PC-9 (cell line): ENCODE data around the gene CWC27. TPM values are rescaled to one million over a fixed set of nuclear protein-coding genes. Genes with fewer than 3 reads are reported as not detected.

Source experiments
- BruUV-seq: library from RNA; stranded (reverse); fragments of 400-500 nt; replicated peaks from 2 replicates; lab custom pipeline; 2021; lab: Mats Ljungman, UMichigan
- CTCF ChIA-PET: fragments of 300-600 bp; sonication (Branson Sonifier 250); formaldehyde crosslinking; loops from one replicate; lab custom pipeline; 2022; ENCODE audit warnings: antibody characterized with exemption; lab: Charles Lee
- POLR2A ChIA-PET: fragments of 300-600 bp; sonication (Branson Sonifier 250); formaldehyde crosslinking; loops from one replicate; lab custom pipeline; 2022; ENCODE audit warnings: antibody characterized with exemption; ENCODE audit not compliant: unreplicated experiment; lab: Charles Lee
- DNase-seq, 2 experiments: peaks; one replicate each; pipeline versions ENCODE4 v3.0.0 to v3.0.0-alpha.2; 2015 to 2022; ENCODE audit warnings: mixed read lengths in 1 of 2
- H2AFZ ChIP-seq: fragments of 200-600 bp; sonication (generic); 2 replicates; pipeline ENCODE4 v1.8.1; 2017; ENCODE audit warnings: antibody characterized with exemption
- H3F3A ChIP-seq: fragments of 200-600 bp; sonication (generic); 2 replicates; pipeline ENCODE4 v1.8.1; 2017; ENCODE audit warnings: antibody characterized with exemption, mild to moderate bottlenecking, low read depth; ENCODE audit not compliant: insufficient read depth
- H3K27ac ChIP-seq: fragments of 200-600 bp; sonication (generic); 2 replicates; pipeline ENCODE4 v1.6.1; 2016; ENCODE audit warnings: mixed run types
- H3K27me3 ChIP-seq: fragments of 200-600 bp; sonication (generic); 2 replicates; pipeline ENCODE4 v1.6.1; 2016; ENCODE audit warnings: low read depth, mixed run types; ENCODE audit not compliant: insufficient read depth
- H3K36me3 ChIP-seq: fragments of 200-600 bp; sonication (generic); 2 replicates; pipeline ENCODE4 v1.6.1; 2016; ENCODE audit warnings: low read depth, mixed run types
- H3K4me1 ChIP-seq: fragments of 200-600 bp; sonication (generic); replicated peaks from 2 replicates; pipeline ENCODE4 v1.6.1; 2016; ENCODE audit warnings: mixed run types; ENCODE audit not compliant: insufficient read depth
- H3K4me2 ChIP-seq: fragments of 200-600 bp; sonication (generic); 2 replicates; pipeline ENCODE4 v1.6.1; 2017; ENCODE audit warnings: mixed run types
- H3K4me3 ChIP-seq: fragments of 200-600 bp; sonication (generic); 2 replicates; pipeline ENCODE4 v1.6.1; 2016; ENCODE audit warnings: mixed run types
- H3K79me2 ChIP-seq: fragments of 200-600 bp; sonication (generic); 2 replicates; pipeline ENCODE4 v1.6.1; 2017; ENCODE audit warnings: low read depth, mixed run types
- H3K9me2 ChIP-seq: fragments of 200-600 bp; sonication (generic); 2 replicates; pipeline ENCODE4 v1.8.1; 2017; ENCODE audit warnings: mild to moderate bottlenecking; ENCODE audit not compliant: insufficient read depth
- H3K9me3 ChIP-seq: fragments of 200-600 bp; sonication (generic); 2 replicates; pipeline ENCODE4 v1.8.1; 2016; ENCODE audit warnings: low read depth; ENCODE audit not compliant: insufficient read depth
- H4K20me1 ChIP-seq: fragments of 200-600 bp; sonication (generic); 2 replicates; pipeline ENCODE4 v1.8.1; 2017; ENCODE audit not compliant: insufficient read depth
- CTCF ChIP-seq: fragments of 200-600 bp; sonication (generic); conservative IDR thresholded peaks from 2 replicates; pipeline ENCODE4 v1.6.1; 2017; ENCODE audit warnings: mixed run types, antibody characterized with exemption, mild to moderate bottlenecking, moderate library complexity
- EZH2 ChIP-seq: fragments of 200-600 bp; sonication (generic); IDR thresholded peaks from 2 replicates; pipeline ENCODE4 v1.8.0; 2017; ENCODE audit warnings: antibody characterized with exemption, low read depth
- intact Hi-C: fragments of 100-400 bp; cut with micrococcal nuclease; formaldehyde crosslinking; loops from one replicate; pipeline ENCODE4 v1.10.0; 2022; ENCODE audit not compliant: unreplicated experiment
- total RNA-seq: library from RNA; stranded (reverse); gene quantifications from 2 replicates; pipeline ENCODE4 v1.2.3, GENCODE V29; 2021

The CWC27 gene
- total RNA-seq, 1 experiment from 2014 or later, result 24.1 TPM

DNA sequence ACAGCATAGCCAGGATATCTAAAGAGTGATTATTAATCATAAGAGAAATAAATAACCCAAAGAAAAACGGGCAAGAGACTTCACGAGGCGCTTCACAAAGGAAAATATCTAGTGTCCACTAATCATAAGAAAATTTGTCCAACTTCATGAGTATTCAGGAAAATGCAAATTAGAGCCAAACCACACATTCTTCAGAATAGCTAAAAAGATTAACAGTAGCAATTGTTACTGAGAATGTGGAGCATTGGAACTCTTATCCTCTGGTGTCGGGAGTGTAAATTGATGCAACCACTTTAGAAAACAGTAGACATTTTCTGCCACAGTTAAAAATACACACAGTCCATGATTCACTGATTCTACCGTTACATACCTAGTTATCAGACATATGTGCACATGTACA lies 145.7 kb downstream of the CWC27 start:
- Histone ChIP-seq H3K27ac (no peak overlapping the region), H3K36me3 (no peaks in the 10 kb centered on the region), H3K9me3 (no peaks in the 10 kb centered on the region), H3K9me2 (no peaks in the 10 kb centered on the region), H3K4me2 (no peak overlapping the region), H3K79me2 (no peaks in the 10 kb centered on the region), H2AFZ (no peak overlapping the region), H3K4me1 (no peaks in the 10 kb centered on the region), H3K4me3 (no peak overlapping the region), H3K27me3 (no peaks in the 10 kb centered on the region), H4K20me1 (no peaks in the 10 kb centered on the region), H3F3A (no peaks in the 10 kb centered on the region)
- BruUV-seq, result no TSS peak
- ChIA-PET CTCF (no interaction called here), POLR2A (no interaction called here)
- intact Hi-C loops, result no loop called here
- TF ChIP-seq EZH2, result no peak
- TF ChIP-seq CTCF, result no peak
- no peak for DNase-seq

DNA sequence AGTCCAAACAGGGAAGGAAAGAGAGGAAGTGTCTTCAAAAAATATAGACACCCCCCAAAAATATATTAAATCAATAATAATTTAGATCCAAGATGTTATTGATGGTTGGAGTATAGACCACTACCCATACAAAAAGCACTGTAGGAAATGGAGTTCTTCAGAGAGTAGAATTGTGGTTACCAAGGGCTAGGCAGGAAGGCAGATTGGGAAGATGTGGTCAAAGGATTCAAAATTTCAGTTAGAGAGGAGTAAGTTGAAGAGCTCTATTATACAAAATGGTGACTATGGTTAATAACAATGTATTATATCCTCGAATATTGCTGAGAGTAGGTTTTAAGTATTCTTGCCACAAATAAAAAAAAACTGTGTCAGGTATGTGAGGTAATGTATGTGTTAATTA lies 149.4 kb downstream of the CWC27 start:
- no peak overlapping the region for H2AFZ ChIP-seq
- intact Hi-C loops, result no loop called here
- no peaks in the 10 kb centered on the region for H3K9me2 ChIP-seq
- no peaks in the 10 kb centered on the region for H3K27me3 ChIP-seq
- no peak for DNase-seq
- H3K36me3 ChIP-seq, result no peaks in the 10 kb centered on the region
- H3K4me3 ChIP-seq, result no peak overlapping the region
- no peak overlapping the region for H3K4me2 ChIP-seq
- H3K27ac ChIP-seq, result no peak overlapping the region
- no peaks in the 10 kb centered on the region for H4K20me1 ChIP-seq
- no peak for TF ChIP-seq EZH2
- TF ChIP-seq CTCF, result no peak
- no TSS peak for BruUV-seq
- no peaks in the 10 kb centered on the region for H3K9me3 ChIP-seq
- H3F3A ChIP-seq, result no peaks in the 10 kb centered on the region
- H3K79me2 ChIP-seq, result no peaks in the 10 kb centered on the region
- no peaks in the 10 kb centered on the region for H3K4me1 ChIP-seq
- POLR2A ChIA-PET, result no interaction called here
- CTCF ChIA-PET, result no interaction called here

- H3F3A ChIP-seq, result no peaks in the 10 kb centered on the region
- H3K4me2 ChIP-seq, result no peak overlapping the region
- intact Hi-C loops, result no loop called here
- H3K9me2 ChIP-seq, result no peaks in the 10 kb centered on the region
- ChIA-PET CTCF (no interaction called here), POLR2A (no interaction called here)
- H2AFZ ChIP-seq, result no peak overlapping the region
- DNase-seq, result no peak
- no TSS peak for BruUV-seq
- H3K4me3 ChIP-seq, result no peak overlapping the region
- no peak overlapping the region for H3K27ac ChIP-seq
- H3K4me1 ChIP-seq, result no peaks in the 10 kb centered on the region
- H3K9me3 ChIP-seq, result no peaks in the 10 kb centered on the region
- TF ChIP-seq CTCF (no peak), EZH2 (no peak)
- no peaks in the 10 kb centered on the region for H4K20me1 ChIP-seq
- H3K36me3 ChIP-seq, result no peaks in the 10 kb centered on the region
- H3K27me3 ChIP-seq, result no peaks in the 10 kb centered on the region
- H3K79me2 ChIP-seq, result no peaks in the 10 kb centered on the region
Measured at GRCh38 chr5:64921386-64921785, 152.7 kb downstream of the CWC27 start.
